EH (cell line): ENCODE results near the gene IFRD2.
"Not testable (repeated sequence)": the region's sequence is repeated elsewhere in the genome, so short reads cannot be mapped to it uniquely, and the experiment has no call there.

Experiments used
- DNase-seq: peaks from one replicate; pipeline ENCODE4 v3.0.0-alpha.2; 2015; ENCODE audit warnings: low read depth

The IFRD2 gene

DNA sequence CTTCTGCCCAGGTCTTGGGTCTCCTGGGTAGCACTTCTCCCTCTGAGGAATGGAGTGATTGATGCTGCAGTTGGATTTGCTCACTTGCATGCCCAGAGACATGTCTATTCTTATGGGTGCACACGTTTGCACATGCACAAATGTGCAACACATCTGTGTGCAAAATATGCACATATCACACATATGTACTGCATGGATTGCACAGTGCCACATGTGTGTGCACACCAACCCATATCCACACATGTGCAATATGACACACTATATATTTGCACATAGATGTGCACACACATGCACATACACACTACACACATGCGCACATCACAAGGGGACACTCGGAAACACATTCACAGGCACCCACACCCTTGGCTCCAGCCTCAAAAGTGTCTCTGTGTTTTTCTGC is 24.0 kb downstream of the IFRD2 start:
- no peak for DNase-seq

DNA sequence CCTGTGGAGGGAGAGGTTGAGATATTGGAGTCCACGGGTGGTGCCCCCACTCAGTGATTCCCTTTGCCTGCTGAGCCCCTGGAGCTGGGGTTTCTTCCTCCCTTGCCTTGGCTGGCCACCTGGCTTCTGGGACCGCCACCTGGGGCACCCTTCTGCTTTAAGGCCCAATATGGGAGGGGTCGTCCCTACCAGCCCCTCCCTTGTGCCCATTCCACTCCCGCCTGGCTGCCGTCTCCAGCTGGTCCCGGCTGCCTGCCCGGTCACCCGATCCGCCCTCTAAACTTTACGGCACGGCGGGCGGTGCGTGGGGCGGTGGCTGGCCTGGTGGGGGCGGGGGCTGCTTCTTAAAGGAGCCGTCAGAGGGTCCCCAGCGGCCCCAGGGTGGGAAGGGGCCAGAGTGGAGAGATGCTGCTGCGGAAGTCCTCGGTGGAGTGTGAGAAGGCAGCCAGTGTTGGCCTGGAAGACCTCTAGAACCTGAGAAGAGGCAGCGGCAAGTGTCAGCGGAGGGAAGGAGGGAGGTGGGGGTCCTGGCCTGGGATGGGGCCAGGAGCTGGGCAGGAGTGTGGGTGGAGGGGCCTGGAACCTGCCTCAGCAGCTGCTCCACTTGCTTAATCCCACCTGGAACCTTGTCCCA is 24.8 kb downstream of the IFRD2 start:
- DNase-seq, result peak; percentile 56

DNA sequence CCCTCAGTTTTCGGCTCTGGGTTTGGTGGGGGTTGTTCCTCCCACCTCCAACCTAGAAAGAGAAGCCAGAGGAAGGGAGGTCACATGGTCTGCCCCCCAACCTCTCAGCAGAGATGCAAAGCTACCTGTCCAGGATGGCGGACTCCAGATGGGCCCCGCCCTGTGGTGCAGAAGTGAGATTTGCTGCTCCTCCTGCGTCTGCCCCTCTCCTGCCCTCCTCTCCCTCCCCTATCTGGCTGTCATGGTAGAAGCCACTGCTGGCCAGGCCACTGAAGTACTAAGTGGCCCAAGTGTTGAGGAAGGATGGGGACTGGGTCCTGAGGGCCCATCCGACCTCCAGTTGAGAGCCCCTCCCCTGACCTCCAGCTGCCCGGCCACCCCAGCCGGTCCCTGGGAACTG is 25.4 kb downstream of the IFRD2 start:
- no peak for DNase-seq

DNA sequence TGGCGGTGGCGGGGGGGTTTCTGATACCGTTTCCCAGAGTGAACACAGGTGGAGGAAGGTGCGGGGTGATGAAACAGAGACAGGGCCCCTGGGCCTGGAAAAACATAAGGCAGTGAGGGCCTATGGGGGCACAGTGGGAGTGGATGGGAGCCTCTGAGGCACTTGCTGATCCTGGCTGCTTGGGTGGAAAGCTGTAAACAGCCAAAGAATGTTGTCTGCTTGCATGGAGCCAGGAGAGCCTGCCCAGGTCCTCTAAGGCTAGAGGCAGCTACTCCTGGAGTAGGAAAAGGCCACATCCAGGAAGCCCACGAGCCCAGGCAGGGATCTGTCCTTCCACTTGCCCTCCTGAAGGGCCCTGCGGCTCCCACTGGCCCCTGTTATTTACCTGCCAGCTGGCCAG is 26.2 kb downstream of the IFRD2 start:
- peak; percentile 47 for DNase-seq

DNA sequence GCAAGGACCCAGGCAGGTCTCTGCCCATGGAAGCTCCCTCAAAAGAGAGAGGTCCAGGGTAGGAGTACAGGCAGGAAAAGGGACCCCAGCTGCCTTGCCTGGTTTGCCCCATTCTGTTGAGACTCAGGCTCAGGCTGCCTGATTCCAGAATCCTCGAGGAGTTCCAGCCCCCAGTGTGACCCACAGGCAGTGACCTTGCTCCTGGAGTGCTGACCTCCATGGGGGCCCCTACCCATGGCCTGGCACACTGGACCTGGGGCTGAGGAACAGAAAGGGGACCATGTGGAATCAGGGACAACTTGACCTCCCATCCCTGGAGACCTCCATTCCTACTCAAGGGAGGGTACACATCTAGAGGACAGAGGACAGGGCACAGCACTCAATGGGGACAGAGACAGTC is 26.7 kb downstream of the IFRD2 start:
- no peak for DNase-seq

DNA sequence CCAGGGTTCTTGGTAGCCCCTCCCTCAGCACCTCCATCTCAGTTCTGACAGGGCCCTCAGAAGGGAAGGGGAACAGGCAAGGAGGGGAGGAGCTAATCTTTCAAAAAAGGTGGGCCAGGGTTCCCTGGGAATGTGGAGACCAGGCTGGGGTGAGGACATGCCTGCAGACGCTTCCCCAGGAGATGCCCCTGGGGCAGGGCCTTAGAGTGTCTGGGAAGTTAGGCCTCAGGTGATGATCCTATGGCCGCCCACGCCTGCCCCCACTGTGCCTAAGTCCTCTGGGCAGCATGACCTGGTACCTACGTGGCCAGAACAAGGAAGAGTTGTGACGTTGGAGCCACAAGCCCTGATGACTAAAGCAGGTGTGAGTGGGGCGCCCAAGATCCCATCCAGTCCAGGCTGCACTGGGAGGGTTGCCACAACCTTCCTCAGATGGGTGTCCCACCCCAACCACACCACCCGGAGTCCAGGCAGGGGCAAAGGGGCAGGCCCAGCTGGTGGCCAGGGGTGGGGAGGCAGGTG is 27.2 kb downstream of the IFRD2 start:
- DNase-seq, result no peak

DNA sequence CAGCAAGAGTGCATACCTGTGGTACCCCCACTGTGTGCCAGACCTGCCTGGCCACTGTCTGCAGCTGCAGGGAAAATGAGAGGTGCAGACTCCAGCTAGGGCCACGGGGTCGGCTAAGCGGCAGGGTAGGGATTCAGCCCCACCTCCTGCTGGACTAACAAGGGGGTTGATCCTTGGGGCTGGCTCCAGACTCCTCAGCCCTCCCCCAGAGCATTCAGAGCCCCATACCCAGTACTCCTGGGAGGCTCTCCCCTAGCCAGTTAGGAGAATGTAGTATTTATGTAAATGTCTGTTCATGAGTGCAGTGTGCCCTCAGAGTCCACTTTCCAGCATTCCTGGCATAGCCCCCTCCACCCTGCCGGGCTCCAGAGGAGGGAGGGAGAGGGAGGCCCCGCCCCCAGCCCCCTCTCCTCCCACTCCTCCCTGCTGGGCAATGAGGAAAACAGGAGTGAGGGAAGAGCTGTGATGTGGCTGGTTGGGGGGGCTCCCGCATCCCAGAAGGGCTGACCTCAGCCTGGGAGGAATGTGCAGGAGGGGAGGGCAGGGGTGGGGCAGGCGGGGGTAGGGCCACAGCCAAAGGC is 27.8 kb downstream of the IFRD2 start:
- peak; percentile 99 for DNase-seq

DNA sequence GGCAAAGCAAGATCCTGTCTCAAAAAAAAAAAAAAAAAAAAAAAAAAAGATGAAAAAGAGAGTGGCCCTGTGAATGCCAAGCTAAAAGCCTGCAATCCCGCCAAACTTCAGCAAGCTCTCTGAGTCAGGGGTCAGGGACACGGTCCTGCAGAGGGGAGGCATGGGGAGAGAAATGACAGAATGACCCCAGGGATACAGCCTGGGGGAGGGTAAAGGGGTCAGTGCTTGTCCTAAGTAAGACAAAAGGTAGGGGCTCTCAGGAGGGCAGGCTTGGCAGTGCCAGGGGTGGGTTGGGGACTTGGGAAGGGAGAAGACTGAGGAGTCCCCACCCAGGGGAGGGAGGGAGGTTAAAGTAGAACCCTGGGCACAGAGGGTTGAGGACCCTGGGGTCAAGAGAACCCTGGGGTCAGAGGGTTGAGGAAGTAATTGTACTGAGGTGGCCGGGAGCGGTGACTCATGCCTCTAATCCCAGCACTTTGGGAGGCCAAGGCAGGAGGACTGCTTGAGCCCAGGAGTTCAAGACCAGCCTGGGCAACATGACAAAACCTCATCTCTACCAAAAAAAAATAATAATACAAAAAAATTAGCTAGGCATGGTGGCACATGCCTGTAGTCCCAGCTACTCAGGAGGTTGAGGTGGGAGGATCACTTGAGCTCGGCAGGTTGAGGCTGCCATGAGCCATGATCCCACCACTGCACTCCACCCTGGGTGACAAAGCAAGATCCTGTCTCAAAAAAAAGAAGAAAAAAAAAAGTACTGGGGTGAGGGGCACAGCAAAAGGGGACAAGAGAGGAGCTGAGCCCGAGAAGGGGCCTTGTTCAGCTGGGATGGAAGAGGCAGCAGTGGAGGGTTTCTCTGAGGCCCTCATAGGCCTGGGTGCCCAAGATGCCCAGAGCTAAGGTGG is 28.5 kb downstream of the IFRD2 start:
- DNase-seq, result peak; percentile 57

DNA sequence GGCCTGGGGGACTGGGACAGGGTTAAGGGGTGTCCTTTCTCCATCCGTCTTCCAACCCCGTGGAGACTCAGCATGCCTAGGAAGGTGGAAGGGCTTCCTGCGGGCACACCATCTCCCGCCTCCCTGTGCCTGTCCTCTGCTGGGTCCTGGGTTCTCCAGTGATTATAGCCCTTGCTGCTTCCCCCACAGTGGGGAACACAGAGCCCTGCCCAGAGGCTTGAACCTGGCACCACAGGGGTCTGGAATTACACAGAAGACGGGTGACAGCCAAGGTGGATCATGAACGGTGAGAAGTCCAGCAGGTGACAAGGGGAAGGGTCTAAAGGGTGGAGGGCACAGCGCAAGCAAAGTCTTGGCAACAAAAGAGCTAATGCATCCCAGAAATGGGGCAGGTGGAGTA is 29.5 kb downstream of the IFRD2 start:
- no peak for DNase-seq

DNA sequence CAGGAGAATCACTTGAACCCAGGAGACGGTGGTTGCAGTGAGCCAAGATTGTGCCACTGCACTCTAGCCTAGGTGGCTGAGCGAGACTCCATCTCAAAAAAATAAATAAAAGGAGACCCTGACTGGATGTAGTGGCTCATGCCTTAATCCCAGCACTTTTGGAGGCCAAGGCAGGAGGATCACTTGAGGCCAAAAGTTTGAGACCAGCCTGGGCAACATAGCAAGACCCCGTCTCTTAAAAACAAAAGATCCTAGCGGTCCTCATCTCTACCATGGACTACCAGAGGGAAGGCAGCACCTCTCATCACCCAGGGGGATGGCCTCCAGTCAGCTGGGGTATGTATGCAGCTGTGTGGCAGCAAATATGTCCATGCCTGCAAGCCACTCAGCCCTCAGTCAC is 30.0 kb downstream of the IFRD2 start:
- not testable (repeated sequence) for DNase-seq

DNA sequence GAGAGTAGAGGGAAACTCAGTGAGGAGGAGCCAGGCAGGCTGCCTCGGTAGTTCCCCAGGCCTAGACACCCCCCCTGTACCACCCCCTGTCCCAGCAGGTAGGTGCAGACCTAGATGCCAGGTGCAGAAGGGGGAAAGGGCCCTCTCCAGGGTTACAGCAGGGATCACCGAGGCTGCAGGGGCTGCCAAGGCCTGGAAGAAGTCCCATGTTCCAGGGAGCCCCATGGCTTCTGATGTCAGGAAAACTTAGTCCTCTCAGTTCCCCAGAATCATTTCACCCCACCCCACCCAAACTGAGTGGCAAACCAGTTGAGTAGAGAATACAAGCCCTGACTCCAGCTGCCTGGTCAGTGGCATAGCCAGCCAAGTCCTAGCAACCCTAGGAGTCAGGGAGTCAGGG is 30.7 kb downstream of the IFRD2 start:
- DNase-seq, result no peak

DNA sequence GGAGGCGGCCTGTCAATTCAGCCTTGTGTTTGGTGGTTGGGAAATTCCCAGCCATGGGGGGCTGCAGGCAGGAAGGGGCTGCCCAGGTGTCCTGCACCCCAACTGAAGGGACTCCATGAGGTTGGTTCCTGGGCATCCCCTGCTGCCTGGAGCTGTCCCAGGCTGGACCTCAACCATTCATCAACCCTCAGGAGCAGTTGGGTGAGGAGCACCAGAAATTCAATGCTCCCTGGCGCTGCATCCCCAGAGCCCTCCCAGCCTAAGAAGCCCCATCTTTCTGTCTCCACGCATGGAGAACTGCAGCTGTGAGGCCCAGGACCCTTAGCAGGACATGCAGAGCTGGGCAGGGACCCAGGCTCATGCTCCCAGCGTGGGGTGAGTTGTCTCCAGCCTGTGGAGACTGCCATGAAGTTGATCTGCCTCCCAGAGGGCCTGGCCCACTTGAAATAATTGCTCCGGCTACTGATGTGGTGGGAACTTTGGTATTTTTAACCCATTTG is 31.2 kb downstream of the IFRD2 start:
- no peak for DNase-seq

DNA sequence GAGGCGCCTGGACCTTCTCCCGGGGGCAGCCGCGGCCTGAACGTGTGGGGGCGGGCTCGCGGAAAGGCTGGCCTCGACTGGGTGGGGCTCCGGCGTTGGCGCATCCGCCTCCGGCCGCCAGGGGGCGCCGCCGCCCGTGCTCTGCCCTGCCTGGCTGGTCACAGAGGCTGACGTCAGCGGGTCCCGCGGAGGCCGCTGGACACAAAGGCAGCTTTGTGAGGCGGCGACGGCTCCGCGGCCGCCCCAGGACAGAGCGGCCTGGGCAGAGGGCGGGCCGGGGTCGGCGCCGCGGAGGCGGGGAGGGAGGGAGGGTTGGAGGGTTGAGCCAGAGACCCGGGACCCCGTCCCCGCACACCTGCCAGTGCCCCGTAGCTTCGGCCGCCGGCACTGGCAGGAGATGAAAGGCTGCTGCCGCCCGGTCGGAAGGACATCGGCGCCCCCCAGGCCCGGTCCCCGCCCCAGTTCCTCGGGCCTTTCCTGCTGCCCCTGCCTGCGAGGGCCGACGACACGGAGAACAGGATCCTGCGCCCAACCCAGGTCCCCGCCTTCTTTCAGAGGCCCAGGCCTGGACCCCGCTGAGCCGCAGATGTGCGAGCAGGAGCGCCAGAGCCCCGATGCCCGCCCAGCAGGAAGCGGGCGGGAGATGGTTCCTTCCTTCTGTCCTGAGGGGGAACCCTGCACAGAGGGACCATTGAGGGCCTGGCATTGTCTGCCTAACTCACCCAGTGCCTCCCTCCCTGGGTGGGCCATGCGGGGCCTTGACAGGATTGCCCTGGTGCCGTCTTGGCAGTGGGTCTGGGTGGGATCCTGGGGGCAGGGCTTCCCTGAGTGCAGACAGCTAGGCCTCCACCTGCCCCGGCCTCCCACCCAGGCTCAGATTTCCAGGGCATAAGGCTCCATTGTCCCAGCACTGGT is 31.9 kb downstream of the IFRD2 start:
- peak; percentile 91 for DNase-seq

DNA sequence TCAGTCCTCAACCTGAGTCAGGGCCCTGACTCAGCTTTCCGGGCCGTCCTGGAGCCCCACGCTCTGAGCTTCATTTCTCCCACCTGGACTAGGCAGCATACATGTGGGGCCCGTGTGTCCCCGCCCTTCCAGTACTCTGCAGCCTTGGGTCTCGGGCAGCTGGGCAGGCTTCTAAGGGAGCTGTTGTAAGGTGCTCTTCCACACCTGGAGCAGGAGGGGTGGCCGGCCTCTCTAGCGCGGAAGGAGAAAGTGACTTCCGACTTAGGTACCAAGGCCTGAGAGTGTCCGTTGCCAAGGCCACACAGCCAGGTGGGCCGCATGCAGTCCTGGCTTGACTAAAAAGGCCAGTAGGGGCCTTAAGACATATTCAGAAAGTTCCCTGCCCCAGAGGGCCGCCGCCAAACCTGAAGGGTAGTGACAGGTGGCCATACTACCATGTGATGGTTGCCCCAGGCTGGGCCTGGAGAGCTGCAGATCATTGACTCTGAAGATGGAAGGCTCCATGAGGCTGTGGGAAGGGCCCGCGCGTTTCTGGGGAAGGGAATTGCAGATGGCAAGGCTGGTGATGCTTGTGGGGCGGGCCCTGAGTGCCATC is 32.7 kb downstream of the IFRD2 start:
- no peak for DNase-seq

DNA sequence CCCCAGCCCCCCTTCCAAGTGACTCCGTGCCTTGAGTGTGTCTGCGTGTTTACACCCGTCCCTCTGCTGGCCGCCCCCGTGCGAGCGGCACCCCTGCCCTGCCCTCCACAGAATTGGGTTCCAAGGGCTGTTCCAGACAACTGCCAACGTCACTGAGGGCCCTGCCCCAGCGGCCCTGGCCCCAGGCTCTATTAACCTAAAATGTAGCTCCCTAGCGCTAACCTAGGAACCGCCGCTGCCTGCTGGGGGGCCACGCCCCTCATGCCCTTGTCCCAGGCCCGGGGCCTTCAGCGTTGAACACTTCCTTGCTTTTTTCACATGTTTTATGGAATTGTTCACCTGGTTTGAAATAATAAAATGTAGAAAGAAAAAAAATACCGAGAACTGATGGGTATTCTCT is 33.2 kb downstream of the IFRD2 start:
- no peak for DNase-seq

DNA sequence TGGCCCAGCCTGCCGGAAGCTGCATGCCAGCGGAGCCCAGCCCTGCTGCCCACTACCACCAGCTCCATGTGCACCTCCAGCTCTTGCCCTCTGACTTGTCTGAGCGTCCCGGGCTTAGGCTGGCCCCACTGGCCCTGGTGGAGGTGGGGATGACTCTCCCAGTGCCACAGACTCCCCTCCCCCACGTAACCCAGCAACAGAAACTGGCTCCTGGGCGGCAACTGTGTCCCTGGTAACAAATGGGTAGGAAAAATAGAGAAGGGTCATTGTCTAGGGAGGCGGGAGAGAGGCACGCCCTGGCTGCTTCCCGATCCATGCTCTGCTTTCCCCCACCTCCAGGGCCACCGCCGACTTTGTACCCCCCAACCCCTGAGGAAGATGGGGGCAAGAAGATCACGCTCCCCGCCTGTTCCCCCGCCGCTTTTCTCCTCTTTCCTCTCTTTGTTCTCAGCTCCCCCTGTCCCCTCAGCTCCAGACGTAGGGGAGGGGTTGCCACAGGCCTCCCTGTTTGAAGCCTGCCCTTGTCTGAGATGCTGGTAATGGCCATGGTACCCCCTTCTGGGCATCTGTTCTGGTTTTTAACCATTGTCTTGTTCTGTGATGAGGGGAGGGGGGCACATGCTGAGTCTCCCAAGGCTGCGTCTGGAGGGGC is 34.1 kb downstream of the IFRD2 start:
- no peak for DNase-seq

DNA sequence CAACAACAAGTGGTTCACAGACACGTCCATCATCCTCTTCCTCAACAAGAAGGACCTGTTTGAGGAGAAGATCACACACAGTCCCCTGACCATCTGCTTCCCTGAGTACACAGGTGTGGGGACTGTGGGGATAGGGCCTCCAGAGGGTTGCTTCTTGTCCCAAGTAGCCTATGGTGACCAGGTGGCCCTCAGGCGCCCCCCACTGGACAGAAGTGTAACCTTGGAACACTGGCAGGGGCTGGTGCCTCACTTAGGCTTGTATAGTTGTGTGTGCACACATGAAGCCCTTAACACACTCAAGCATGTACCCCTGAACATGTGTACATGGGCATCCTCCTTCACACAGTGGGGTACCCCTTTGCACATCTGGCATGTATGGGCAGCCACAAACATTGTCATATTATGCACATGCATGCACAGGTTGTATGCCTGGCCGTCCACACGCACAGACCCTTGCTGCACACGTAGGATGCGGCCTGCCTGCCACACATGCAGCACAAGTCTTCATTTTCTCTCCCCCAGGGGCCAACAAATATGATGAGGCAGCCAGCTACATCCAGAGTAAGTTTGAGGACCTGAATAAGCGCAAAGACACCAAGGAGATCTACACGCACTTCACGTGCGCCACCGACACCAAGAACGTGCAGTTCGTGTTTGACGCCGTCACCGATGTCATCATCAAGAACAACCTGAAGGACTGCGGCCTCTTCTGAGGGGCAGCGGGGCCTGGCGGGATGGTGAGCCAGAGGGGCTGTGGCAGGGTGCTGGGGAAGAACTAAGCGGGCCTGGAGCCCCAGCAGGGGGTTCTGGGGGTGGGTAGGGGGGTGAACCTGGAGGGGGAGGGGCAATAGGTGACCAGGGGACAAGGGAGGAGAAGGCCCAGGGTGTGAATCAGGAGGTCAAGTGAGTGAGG is 35.0 kb downstream of the IFRD2 start:
- DNase-seq, result peak; percentile 52

DNA sequence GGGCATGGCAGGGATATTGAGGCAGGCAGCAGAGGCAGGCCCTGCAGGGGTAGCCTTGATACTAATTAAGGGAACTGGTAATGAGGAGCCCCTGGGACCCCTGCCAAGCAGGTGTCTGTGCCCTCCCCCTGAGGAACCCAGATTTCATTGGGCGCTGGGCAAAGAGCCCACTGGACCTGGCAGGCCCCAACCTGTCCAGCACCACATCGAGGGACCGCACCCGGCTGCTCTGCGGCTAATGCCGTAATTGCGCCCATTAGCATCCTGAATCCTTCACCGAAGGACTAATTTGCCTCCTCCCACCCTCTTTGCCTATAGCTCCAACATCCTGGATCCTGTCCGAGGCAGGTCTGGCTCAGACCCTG is 37.0 kb downstream of the IFRD2 start:
- DNase-seq, result no peak

DNA sequence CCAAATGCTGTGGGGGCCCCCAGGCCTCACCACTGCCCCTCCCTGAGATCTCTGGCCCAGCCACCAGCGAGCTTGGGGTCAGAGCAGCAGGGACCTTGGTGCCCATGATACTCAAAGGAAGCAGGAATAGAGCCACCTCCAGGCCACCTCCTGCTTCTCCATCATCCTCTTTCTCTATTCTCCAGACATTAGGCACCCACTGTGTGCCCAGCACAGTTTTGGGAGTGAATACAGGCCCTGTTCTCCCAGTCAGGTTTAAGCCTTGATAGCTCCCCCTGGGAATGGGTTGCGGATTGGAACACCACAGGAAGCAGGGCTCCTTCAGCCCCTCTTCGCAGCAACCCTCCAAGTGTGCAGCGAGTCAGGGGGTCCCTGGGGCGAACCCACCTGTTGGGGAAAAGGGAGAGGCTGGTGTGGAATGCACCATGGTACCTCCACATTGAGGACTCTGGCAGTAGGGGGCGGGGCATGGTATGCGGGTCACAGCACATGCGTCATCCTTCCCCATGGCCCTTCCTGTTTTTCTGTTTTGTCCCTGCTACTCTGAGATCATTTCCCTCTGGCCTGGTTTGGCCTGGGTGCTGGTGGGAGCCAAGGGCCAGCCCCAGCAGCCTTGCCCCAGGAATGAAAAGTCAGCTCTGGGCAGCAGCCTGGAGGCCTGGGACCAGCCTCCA is 37.5 kb downstream of the IFRD2 start:
- peak; percentile 51 for DNase-seq
